Measurements from ENCODE around the gene UBE2E1. TPM values are rescaled to one million over a fixed set of nuclear protein-coding genes. Genes with fewer than 3 reads are reported as not detected.

Gene UBE2E1
- total RNA-seq, 4 donors from 2014 or later: 82.4 to 126 (median 115) TPM

- Histone ChIP-seq H3K27me3 (no peaks in the 10 kb centered on the region), H3K4me3 (no peak overlapping the region), H3K36me3 (no peaks in the 10 kb centered on the region), H3K9me3 (no peaks in the 10 kb centered on the region), H3K4me1 (peaks cover 0 to 37% (median 32%) of the 10 kb centered on the region in 4 donors), H3K27ac (replicated peaks in 1 of 4) (no peak overlapping the region)
- TF ChIP-seq POLR2A (IDR thresholded peaks at IDR 0.05; ENCODE audit: low read depth): no peak
- TF ChIP-seq POLR2AphosphoS5 (IDR thresholded peaks at IDR 0.05): no peak
- TF ChIP-seq, protein P1, sequence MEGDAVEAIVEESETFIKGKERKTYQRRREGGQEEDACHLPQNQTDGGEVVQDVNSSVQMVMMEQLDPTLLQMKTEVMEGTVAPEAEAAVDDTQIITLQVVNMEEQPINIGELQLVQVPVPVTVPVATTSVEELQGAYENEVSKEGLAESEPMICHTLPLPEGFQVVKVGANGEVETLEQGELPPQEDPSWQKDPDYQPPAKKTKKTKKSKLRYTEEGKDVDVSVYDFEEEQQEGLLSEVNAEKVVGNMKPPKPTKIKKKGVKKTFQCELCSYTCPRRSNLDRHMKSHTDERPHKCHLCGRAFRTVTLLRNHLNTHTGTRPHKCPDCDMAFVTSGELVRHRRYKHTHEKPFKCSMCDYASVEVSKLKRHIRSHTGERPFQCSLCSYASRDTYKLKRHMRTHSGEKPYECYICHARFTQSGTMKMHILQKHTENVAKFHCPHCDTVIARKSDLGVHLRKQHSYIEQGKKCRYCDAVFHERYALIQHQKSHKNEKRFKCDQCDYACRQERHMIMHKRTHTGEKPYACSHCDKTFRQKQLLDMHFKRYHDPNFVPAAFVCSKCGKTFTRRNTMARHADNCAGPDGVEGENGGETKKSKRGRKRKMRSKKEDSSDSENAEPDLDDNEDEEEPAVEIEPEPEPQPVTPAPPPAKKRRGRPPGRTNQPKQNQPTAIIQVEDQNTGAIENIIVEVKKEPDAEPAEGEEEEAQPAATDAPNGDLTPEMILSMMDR (IDR thresholded peaks at IDR 0.05): no peak
- TF ChIP-seq EP300 (IDR thresholded peaks at IDR 0.05): no peak
- 88% methylated on average over 7 of the region's 7 CpGs for WGBS
- intact Hi-C loops (cut with DNase I): no loop called here
- DNase-seq (ENCODE audit: extremely low spot score): no peak
Observed at GRCh38 chr3:23760871-23761373, 44.8 kb upstream of the UBE2E1 start.

DNA sequence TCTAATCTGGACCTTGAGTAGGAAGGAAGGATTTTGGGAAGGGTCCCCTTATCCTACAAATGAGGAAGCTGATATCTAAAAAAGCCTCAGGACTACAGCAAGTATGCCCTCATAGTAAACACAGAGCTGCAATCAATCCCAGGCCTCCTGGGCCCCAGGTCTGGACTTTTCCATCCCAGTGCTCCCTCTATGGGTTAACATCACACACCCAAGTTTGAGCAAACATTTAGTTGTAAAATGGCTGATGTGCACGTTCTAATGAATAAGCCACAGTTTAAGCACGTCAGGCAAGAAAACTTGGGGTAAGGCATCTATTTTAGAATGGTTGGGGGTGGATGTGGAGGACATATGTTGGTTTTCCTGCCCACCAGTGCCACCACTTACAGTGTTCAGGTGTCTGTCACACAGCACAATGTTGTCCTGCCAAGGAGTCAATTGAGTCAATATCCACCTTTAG is 44.3 kb upstream of the UBE2E1 start:
- Histone ChIP-seq H3K4me1 (peaks cover 0 to 31% (median 27%) of the 10 kb centered on the region in 4 donors), H3K36me3 (no peaks in the 10 kb centered on the region), H3K27me3 (no peaks in the 10 kb centered on the region), H3K4me3 (no peak overlapping the region), H3K9me3 (no peaks in the 10 kb centered on the region), H3K27ac (replicated peaks in 1 of 4) (no peak overlapping the region)
- TF ChIP-seq, protein P1 (IDR thresholded peaks at IDR 0.05): peak in 1 of 3 experiments; percentile 4
- TF ChIP-seq POLR2AphosphoS5 (IDR thresholded peaks at IDR 0.05): no peak
- intact Hi-C loops (cut with DNase I): no loop called here
- DNase-seq (ENCODE audit: extremely low spot score): no peak
- WGBS: 77% methylated on average over 2 of the region's 2 CpGs

DNA sequence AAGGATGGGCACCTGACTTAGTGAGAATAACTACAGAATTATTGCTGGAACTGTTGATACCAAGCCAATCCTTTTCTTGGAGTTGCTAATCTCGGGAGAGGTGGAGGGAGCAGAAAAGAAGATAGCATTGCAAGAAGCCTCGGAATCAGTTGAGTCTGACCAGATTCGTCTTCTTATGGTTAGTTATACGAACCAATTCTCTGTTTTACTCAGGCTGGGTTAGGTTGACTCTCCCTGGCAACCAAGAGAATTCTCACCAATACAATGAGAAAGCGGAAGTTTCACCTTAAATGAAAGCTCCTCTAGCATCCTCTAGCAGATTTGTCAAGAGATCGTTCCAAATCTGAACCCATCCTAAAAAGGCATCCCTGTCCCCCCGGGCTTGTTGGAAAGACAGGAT is 43.5 kb upstream of the UBE2E1 start:
- H3K4me3 ChIP-seq: peak overlapping the region in 3 of 4 donors; percentile 35 to 51 (median 50)
- 83% methylated on average over 7 of the region's 7 CpGs for WGBS
- H3K27ac ChIP-seq (replicated peaks in 1 of 4): peak overlapping the region in 1 of 4 donors; percentile 70
- H3K4me1 ChIP-seq: peaks cover 0 to 24% (median 21%) of the 10 kb centered on the region in 4 donors
- no peaks in the 10 kb centered on the region for H3K27me3 ChIP-seq
- H3K36me3 ChIP-seq: no peaks in the 10 kb centered on the region
- intact Hi-C loops (cut with DNase I): no loop called here
- H3K9me3 ChIP-seq: no peaks in the 10 kb centered on the region
- TF ChIP-seq POLR2AphosphoS5 (IDR thresholded peaks at IDR 0.05) (no peak), POLR2A (IDR thresholded peaks at IDR 0.05; ENCODE audit: low read depth) (no peak), EP300 (IDR thresholded peaks at IDR 0.05) (no peak)
- TF ChIP-seq, protein P1 (IDR thresholded peaks at IDR 0.05): no peak
- DNase-seq (ENCODE audit: extremely low spot score): no peak

GRCh38 chr3:23762759-23763477 is 42.8 kb upstream of the UBE2E1 start:
- WGBS: 9% methylated on average over 12 of the region's 12 CpGs
- TF ChIP-seq, protein P1 (IDR thresholded peaks at IDR 0.05): no peak
- TF ChIP-seq EP300 (IDR thresholded peaks at IDR 0.05) (no peak), POLR2A (IDR thresholded peaks at IDR 0.05; ENCODE audit: low read depth) (no peak), POLR2AphosphoS5 (IDR thresholded peaks at IDR 0.05) (no peak)
- no peaks in the 10 kb centered on the region for H3K9me3 ChIP-seq
- H3K36me3 ChIP-seq: no peaks in the 10 kb centered on the region
- peak overlapping the region; percentile 35 to 51 (median 45) for H3K4me3 ChIP-seq
- DNase-seq (ENCODE audit: extremely low spot score): no peak
- intact Hi-C loops (cut with DNase I): no loop called here
- peak overlapping the region; percentile 51 to 70 (median 58) for H3K27ac ChIP-seq (replicated peaks in 1 of 4)
- peaks cover 0 to 24% (median 21%) of the 10 kb centered on the region in 4 donors for H3K4me1 ChIP-seq
- no peaks in the 10 kb centered on the region for H3K27me3 ChIP-seq
